ENCODE measurements around the gene MTCL1.

The MTCL1 gene

DNA sequence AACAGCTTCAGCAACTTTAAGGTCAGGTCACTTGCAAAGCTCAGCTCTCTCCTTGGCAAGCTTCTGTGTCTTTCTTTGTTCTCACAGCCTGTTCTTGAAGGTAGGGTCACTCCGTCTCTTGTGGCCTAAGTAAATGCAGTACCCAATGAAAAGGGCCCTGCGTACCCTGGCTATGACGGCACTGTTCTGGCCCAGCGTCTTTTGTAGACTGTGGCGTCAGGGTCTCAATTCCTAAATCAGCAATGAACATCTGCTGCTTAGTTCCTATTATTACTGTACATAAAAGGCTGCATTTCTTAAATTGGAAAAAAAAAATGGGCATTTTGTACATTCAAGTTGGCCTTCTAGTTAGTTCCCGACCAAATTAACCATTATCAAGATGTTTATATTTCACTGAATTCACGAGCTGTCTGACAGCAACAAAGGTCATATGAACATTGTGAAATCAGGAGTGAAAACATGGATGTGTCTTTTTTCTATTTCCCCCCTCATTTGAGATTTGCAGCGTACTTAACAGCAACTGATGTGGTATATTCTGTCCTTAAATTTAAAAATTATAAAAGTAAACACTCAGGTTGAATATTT lies 17.0 kb upstream of the MTCL1 start:
- no peak for DNase-seq (ENCODE audit: low read depth in 2 of 2)

DNA sequence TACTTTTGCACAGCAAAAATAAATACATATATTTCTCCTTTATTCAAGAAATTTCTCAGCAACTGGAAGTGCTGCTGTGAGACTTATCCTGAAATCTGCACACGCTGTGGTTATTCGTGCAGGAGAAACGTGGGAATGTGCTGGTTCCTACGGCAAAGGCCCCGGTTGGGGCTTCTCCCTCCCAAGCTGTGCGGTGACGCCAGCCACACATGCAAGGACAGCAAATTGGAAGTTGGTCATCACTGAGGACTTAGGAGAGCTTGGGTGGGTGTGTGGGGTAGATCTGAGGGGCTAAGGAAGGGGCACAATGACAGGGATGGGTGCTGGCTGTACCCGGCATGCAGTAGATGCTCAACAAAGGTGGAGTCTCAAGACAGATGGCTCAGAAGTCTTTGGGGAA lies 16.5 kb upstream of the MTCL1 start:
- no peak for DNase-seq (ENCODE audit: low read depth in 2 of 2)

- DNase-seq (ENCODE audit: low read depth in 2 of 2): no peak
These were observed 15.8 kb upstream of the MTCL1 start for GRCh38 chr18:8689517-8689916.

GRCh38 chr18:8694891-8695290 lies 10.5 kb upstream of the MTCL1 start:
- no peak for DNase-seq (ENCODE audit: low read depth in 2 of 2)

DNA sequence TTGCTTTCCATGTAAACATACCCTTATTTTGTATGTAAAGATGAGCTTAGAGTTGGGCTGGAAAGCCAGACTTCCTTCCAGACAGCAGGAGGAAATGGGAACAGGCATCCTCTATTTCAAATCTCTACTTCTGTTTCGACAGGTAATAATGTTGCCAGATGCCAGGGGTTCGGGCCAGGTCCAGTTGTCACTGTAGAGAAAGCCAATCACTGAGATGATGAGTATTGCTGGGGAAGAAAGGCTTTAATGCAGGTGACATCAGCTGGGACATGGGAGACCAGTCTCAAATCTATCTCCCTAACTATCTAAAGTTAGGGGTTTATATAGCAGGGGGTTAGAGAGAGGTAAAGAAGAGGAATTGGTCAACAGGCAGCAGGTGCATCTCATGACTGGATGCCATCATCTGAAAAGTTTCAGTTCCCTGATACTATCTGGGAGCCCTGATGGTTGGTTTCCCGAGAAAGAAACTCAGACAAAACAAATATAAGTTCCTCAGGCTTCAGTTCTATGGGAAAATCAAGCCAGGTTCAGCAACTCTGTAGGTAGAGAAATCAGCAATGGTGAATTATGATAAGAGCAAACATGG lies 9.3 kb upstream of the MTCL1 start:
- no peak for DNase-seq (ENCODE audit: low read depth in 2 of 2)

GRCh38 chr18:8696749-8697211 lies 8.6 kb upstream of the MTCL1 start:
- peak; percentile 58 to 60 for DNase-seq (ENCODE audit: low read depth in 2 of 2)

DNA sequence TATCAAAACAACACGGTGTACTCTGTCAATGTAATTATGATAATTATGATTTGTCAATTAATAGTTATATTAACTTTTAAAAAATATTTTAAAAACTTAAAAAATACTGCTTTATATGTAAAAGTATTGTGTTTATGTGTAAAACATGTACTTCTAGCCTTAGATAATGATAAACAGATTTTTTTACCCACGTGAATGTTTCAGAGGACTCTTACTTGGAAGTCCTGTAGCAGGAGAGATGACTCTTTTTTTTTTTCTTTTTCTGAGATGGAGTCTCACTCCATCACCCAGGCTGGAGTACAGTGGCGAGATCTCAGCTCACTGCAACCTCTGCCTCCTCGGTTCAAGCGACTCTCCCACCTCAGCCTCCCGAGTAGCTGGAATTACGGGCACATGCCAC lies 6.2 kb upstream of the MTCL1 start:
- no peak for DNase-seq (ENCODE audit: low read depth in 2 of 2)

DNA sequence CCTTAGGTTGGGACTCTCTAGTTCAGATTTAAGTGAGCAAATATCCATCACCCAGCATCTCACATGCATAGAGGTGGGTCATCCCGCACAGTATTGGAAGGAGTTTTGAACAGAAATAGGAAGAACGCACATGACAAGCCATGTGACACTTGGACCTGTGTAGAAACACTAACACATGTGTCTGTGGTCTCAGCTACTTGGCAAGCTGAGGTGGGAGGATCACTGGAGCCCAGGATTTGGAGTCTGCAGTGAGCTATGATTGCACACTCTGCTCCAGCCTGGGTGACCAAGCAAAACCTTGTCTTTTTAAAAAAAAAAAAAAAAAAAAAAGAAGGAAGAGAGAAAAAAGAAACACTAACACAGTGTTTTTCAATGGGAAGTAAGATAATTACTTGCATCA lies 5.4 kb upstream of the MTCL1 start:
- DNase-seq (ENCODE audit: low read depth in 2 of 2): no peak

DNA sequence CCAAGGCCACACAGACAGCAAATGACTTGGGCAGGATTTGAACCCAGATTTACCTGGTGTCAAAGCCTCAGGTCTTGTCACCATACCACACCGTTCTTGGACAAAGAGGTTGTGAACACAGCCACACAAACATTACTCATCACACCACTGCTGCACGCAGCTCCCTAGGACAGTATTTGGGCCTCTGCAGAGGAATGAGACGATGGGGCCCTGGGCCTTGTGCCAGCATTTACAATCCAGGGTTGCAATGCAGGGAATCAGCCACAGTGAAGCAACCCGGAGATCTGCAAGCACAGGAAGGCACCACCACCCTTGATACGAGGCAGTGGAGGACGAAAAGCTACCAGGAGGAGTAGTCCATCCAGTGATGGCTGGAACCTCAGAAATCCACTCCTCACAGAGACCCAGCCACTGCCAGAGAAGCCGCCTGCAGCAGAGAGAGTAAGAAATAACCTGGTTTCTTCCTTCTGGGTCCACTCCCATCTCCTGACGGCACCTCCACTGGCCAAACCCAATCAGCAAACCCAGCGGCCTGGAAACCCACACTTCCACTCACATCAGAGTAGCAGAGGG lies 3.7 kb upstream of the MTCL1 start:
- DNase-seq (ENCODE audit: low read depth in 2 of 2): no peak

GRCh38 chr18:8702668-8703067 lies 2.7 kb upstream of the MTCL1 start:
- DNase-seq (ENCODE audit: low read depth in 2 of 2): no peak

GRCh38 chr18:8703092-8703709 lies 2.2 kb upstream of the MTCL1 start:
- DNase-seq (ENCODE audit: low read depth in 2 of 2): no peak

- no peak for DNase-seq (ENCODE audit: low read depth in 2 of 2)
These were observed 1.5 kb upstream of the MTCL1 start for GRCh38 chr18:8703781-8704301.

DNA sequence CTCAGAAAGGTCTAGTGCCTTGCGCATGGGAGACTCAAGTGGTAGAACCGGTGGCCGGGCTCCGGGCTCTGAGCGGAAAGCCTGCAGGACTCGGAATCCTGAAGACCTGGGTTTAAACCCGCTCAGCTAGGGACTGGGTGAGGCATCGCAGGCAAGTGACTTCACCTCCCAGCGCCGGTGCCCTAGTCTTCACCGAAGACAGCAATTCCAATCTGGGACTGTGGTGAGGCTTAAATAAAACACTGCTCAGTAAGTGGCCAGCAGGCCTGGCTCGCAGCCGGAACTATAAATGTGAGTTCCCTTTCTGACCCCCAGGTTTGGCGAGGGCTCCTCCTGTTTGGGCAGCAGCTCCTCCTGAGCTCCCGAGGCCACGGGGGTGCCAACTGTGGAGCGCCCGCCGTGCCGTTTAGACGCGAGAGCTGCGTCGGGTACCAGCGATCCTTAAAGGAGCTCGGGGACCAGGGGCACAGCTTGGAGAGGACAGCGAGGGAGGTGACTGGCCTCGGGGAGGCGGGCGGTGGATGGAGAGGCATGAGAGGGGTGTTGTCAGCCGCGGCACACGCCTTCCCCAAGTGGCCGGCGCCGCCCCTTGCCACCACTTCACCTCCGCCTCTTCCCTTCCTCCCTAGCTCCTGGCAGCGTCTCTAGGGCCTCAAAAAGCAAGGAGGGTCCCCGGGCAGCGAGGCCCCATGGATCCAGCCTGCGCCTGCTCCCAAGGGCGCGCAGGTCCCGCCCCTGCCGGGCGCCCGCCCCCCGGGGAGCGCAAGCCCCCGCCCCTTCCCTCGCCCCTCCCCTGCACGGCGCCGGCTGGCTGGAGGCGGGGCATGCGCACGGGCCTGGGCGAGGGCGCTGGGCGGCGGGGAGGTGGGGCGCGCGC lies 757 bp upstream of the MTCL1 start:
- DNase-seq (ENCODE audit: low read depth in 2 of 2): peak; percentile 69 to 76

DNA sequence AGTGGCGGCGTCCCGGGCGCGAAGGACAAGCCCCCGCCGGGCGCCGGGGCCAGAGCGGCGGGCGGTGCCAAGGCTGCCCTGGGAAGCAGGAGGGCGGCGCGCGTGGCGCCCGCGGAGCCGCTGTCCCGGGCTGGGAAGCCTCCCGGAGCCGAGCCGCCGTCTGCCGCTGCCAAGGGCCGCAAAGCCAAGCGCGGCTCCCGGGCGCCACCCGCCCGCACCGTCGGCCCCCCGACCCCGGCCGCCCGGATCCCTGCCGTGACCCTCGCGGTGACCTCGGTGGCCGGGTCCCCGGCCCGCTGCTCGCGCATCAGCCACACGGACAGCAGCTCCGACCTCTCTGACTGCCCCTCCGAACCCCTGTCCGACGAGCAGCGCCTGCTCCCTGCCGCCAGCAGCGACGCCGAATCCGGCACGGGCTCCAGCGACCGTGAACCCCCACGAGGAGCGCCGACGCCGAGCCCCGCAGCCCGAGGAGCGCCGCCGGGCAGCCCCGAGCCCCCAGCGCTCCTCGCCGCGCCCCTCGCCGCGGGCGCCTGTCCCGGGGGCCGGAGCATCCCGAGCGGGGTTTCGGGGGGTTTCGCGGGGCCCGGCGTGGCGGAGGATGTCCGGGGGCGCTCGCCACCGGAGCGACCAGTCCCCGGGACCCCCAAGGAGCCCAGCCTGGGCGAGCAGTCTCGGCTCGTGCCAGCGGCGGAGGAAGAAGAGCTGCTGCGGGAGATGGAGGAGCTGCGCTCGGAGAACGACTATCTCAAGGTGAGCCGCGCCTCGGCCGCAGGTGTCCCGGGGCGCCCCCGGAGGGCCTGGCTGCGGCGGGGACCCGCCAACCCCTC lies 820 bp downstream of the MTCL1 start:
- DNase-seq (ENCODE audit: low read depth in 2 of 2): no peak

DNA sequence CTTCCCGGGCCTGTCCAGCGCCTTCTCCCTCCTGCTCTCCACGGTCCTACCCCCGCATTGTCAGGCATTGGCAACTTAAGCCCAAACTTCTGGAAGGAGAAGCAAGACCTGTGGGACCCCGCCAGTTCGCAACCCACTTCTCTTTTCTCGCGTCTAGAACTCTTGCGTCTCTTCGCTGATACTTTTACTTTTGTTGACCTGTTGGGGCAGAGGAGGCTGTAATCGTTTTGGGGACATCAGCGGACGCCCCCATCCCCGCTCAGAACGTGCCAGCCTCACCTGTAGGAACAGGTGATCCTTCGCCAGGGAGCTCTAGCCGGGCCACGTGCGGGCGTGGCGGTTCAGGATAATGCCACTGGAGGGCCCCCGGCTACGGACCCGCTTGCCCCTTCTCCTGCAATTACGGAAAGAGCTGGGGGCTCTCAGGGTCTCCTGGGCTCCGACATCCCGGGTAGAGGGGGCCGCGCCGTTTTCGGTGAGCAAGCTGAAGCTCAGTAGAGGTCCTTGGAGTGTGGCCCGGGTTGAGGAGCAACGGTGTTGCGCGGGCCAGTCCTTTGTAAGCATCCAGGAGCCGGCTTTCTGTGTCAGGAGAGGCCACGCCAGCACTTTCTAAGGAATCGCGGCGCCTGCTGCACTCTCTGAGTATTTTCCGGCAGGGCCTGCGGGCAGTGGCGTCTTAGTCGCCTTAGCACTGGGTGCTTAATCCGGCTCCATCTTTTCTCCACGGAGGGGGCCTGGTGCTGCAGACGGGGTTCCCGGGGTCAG lies 1.6 kb downstream of the MTCL1 start:
- no peak for DNase-seq (ENCODE audit: low read depth in 2 of 2)

DNA sequence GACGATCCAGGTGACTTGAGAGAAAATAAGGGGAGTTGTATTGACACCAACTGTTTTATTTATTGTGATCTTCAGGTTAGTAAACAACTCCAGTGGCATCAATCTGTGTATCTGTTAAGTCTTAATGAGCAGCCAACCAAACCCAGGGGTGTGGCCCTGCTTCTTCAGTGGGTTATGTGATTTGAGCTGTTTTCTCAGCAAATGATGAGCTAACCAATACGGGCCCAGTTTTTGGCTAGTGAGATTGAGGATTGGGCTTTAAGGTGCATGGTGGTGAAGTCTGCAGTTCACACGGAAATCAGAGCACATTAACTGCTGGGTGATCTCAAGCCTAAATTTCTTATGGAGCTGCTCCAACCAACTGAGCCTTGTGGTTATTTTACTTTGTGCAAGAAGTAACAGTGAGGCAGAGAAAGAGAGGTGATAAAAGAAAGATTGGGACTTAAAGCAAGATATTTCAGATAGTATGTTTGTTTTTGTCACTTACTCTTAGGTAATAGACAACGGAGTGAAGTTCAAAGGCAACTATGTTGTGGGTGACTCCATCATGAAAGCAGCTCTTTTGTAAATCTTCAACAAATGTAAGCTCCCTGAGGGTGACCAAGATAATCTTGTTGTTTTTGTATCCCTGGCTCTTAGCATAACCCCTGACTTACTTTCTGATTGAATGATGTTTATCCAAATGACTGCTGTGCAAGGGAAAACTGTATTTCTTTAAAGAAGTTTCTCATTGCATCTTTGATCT lies 2.4 kb downstream of the MTCL1 start:
- no peak for DNase-seq (ENCODE audit: low read depth in 2 of 2)

- no peak for DNase-seq (ENCODE audit: low read depth in 2 of 2)
These were observed 3.3 kb downstream of the MTCL1 start for GRCh38 chr18:8708670-8709069.

GRCh38 chr18:8709248-8710059 lies 4.1 kb downstream of the MTCL1 start:
- DNase-seq (ENCODE audit: low read depth in 2 of 2): no peak

GRCh38 chr18:8711736-8712135 lies 6.4 kb downstream of the MTCL1 start:
- DNase-seq (ENCODE audit: low read depth in 2 of 2): no peak

Data from stimulated activated CD8-positive, alpha-beta memory T cell treated with anti-CD3 and anti-CD28 coated beads, Interleukin-2, amount 100 ng/mL, for 1 hour (primary cell).